Lung microvascular endothelial cell (primary cell): ENCODE measurements around the gene ABCC1. TPM values are rescaled to one million over a fixed set of nuclear protein-coding genes. Genes with fewer than 3 reads are reported as not detected.

Experiments
- DNase-seq, 2 donors: peaks; one replicate each; pipeline versions ENCODE4 v3.0.0 to v3.0.0-alpha.2; 2010; ENCODE audit warnings: low read depth in 2 of 2
- total RNA-seq: library from RNA; depleted of rRNA; stranded (reverse); fragments of >200 nt; gene quantifications from 2 replicates; pipeline ENCODE4 v1.2.1, GENCODE V29; 2014

The ABCC1 gene
- total RNA-seq, 1 donor from 2014 or later, result 25.4 TPM

GRCh38 chr16:16018705-16019104 is 69.3 kb downstream of the ABCC1 start:
- no peak for DNase-seq

- DNase-seq, result peak in 1 of 2 donors; percentile 51
These were observed 70.1 kb downstream of the ABCC1 start for GRCh38 chr16:16019488-16019887.

- no peak for DNase-seq
These were observed 70.9 kb downstream of the ABCC1 start for GRCh38 chr16:16020291-16020690.

GRCh38 chr16:16021020-16021419 is 71.6 kb downstream of the ABCC1 start:
- no peak for DNase-seq

- no peak for DNase-seq
These were observed 72.2 kb downstream of the ABCC1 start for GRCh38 chr16:16021646-16021987.

GRCh38 chr16:16021988-16022682 is 72.7 kb downstream of the ABCC1 start:
- peak; percentile 87 to 97 for DNase-seq

GRCh38 chr16:16022683-16023064 is 73.3 kb downstream of the ABCC1 start:
- no peak for DNase-seq

GRCh38 chr16:16025214-16025968 is 76.0 kb downstream of the ABCC1 start:
- DNase-seq, result peak; percentile 89 to 94

GRCh38 chr16:16027728-16028310 is 78.4 kb downstream of the ABCC1 start:
- peak; percentile 53 to 70 for DNase-seq

GRCh38 chr16:16028311-16028999 is 79.0 kb downstream of the ABCC1 start:
- DNase-seq, result peak in 1 of 2 donors; percentile 21

GRCh38 chr16:16029431-16030011 is 80.1 kb downstream of the ABCC1 start:
- DNase-seq, result peak in 1 of 2 donors; percentile 68

GRCh38 chr16:16030449-16030848 is 81.0 kb downstream of the ABCC1 start:
- DNase-seq, result no peak

- DNase-seq, result no peak
These were observed 82.0 kb downstream of the ABCC1 start for GRCh38 chr16:16031401-16031800.

- no peak for DNase-seq
These were observed 83.0 kb downstream of the ABCC1 start for GRCh38 chr16:16032271-16032979.

GRCh38 chr16:16033208-16033717 is 83.8 kb downstream of the ABCC1 start:
- DNase-seq, result peak in 1 of 2 donors; percentile 20

GRCh38 chr16:16036359-16036792 is 87.0 kb downstream of the ABCC1 start:
- no peak for DNase-seq

GRCh38 chr16:16037521-16037920 is 88.1 kb downstream of the ABCC1 start:
- no peak for DNase-seq

- DNase-seq, result no peak
These were observed 88.6 kb downstream of the ABCC1 start for GRCh38 chr16:16037970-16038369.

- DNase-seq, result no peak
These were observed 89.5 kb downstream of the ABCC1 start for GRCh38 chr16:16038950-16039349.

- DNase-seq, result peak in 1 of 2 donors; percentile 26
These were observed 91.9 kb downstream of the ABCC1 start for GRCh38 chr16:16041196-16041892.
